IgD-negative memory B cell (primary cell): ENCODE data around the gene WBP11. TPM values are rescaled to one million over a fixed set of nuclear protein-coding genes. Genes with fewer than 3 reads are reported as not detected.

Experiments
- H3K27ac Mint-ChIP-seq, 3 donors: one replicate each; pipeline ENCODE4 v1.8.0; 2020 to 2022; ENCODE audit warnings: mild to moderate bottlenecking in 3 of 3, mixed read lengths in 3 of 3, moderate library complexity in 1 of 3
- H3K27me3 Mint-ChIP-seq: one replicate; pipeline ENCODE4 v1.8.0; 2021; ENCODE audit warnings: mixed read lengths
- H3K36me3 Mint-ChIP-seq: one replicate; pipeline ENCODE4 v1.8.0; 2020; ENCODE audit warnings: mild to moderate bottlenecking, mixed read lengths
- H3K4me1 Mint-ChIP-seq, 3 donors: one replicate each; pipeline ENCODE4 v1.8.0; 2020 to 2022; ENCODE audit warnings: mixed read lengths in 3 of 3, mild to moderate bottlenecking in 1 of 3
- H3K4me3 Mint-ChIP-seq, 4 donors: one replicate each; pipeline ENCODE4 v1.8.0; 2020 to 2022; ENCODE audit warnings: mild to moderate bottlenecking in 4 of 4, mixed read lengths in 4 of 4, moderate library complexity in 3 of 4
- H3K9me3 Mint-ChIP-seq, 3 donors: one replicate each; pipeline ENCODE4 v1.8.0; 2020 to 2021; ENCODE audit warnings: mixed read lengths in 3 of 3, mild to moderate bottlenecking in 1 of 3
- polyA plus RNA-seq: library from polyadenylated mRNA; unstranded; fragments of 300-500 nt; fragmentation: Illumina TruSeq; gene quantifications from one replicate; pipeline ENCODE4 v1.2.3, GENCODE V29; 2021

WBP11 gene
- polyA plus RNA-seq, 1 donor from 2014 or later, result 59.3 TPM

- no peaks in the 10 kb centered on the region for H3K27me3 Mint-ChIP-seq
- no peaks in the 10 kb centered on the region for H3K9me3 Mint-ChIP-seq
- peaks cover 11 to 22% (median 21%) of the 10 kb centered on the region in 3 donors for H3K4me1 Mint-ChIP-seq
- no peak overlapping the region for H3K4me3 Mint-ChIP-seq
- H3K27ac Mint-ChIP-seq, result no peak overlapping the region
- no peaks in the 10 kb centered on the region for H3K36me3 Mint-ChIP-seq
Observed at GRCh38 chr12:14802247-14802646, 1.0 kb downstream of the WBP11 start.

- Mint-ChIP-seq H3K4me1 (peaks cover 0 to 5% (median 3%) of the 10 kb centered on the region in 3 donors), H3K27ac (peak overlapping the region in 2 of 3 donors; percentile 62 to 82), H3K36me3 (peaks cover 3% of the 10 kb centered on the region), H3K4me3 (no peak overlapping the region), H3K9me3 (no peaks in the 10 kb centered on the region), H3K27me3 (no peaks in the 10 kb centered on the region)
Observed at GRCh38 chr12:14795028-14795448, 8.2 kb downstream of the WBP11 start.

GRCh38 chr12:14785568-14785967 lies 17.7 kb downstream of the WBP11 start:
- Mint-ChIP-seq H3K4me3 (no peak overlapping the region), H3K36me3 (no peaks in the 10 kb centered on the region), H3K4me1 (peaks cover 0 to 4% (median under 1%) of the 10 kb centered on the region in 3 donors), H3K9me3 (no peaks in the 10 kb centered on the region), H3K27me3 (no peaks in the 10 kb centered on the region), H3K27ac (no peak overlapping the region)

GRCh38 chr12:14784471-14784870 lies 18.8 kb downstream of the WBP11 start:
- no peaks in the 10 kb centered on the region for H3K9me3 Mint-ChIP-seq
- peaks cover 0 to 7% (median 2%) of the 10 kb centered on the region in 3 donors for H3K4me1 Mint-ChIP-seq
- H3K27me3 Mint-ChIP-seq, result no peaks in the 10 kb centered on the region
- no peaks in the 10 kb centered on the region for H3K36me3 Mint-ChIP-seq
- H3K4me3 Mint-ChIP-seq, result no peak overlapping the region
- H3K27ac Mint-ChIP-seq, result no peak overlapping the region

- Mint-ChIP-seq H3K27ac (peak overlapping the region in 1 of 3 donors; percentile 52), H3K4me1 (peaks cover 0 to 7% (median 2%) of the 10 kb centered on the region in 3 donors), H3K36me3 (no peaks in the 10 kb centered on the region), H3K9me3 (no peaks in the 10 kb centered on the region), H3K4me3 (no peak overlapping the region), H3K27me3 (no peaks in the 10 kb centered on the region)
Observed at GRCh38 chr12:14782756-14783155, 20.5 kb downstream of the WBP11 start.

- no peak overlapping the region for H3K27ac Mint-ChIP-seq
- no peaks in the 10 kb centered on the region for H3K36me3 Mint-ChIP-seq
- no peak overlapping the region for H3K4me3 Mint-ChIP-seq
- H3K9me3 Mint-ChIP-seq, result no peaks in the 10 kb centered on the region
- peaks cover 4 to 7% (median 5%) of the 10 kb centered on the region in 3 donors for H3K4me1 Mint-ChIP-seq
- H3K27me3 Mint-ChIP-seq, result no peaks in the 10 kb centered on the region
Observed at GRCh38 chr12:14781563-14781962, 21.7 kb downstream of the WBP11 start.

- Mint-ChIP-seq H3K27ac (no peak overlapping the region), H3K4me1 (peaks cover 7 to 14% (median 10%) of the 10 kb centered on the region in 3 donors), H3K9me3 (no peaks in the 10 kb centered on the region), H3K36me3 (no peaks in the 10 kb centered on the region), H3K4me3 (no peak overlapping the region), H3K27me3 (no peaks in the 10 kb centered on the region)
Observed at GRCh38 chr12:14780859-14781258, 22.4 kb downstream of the WBP11 start.

- Mint-ChIP-seq H3K27me3 (no peaks in the 10 kb centered on the region), H3K9me3 (no peaks in the 10 kb centered on the region), H3K4me1 (peaks cover 14 to 23% (median 20%) of the 10 kb centered on the region in 3 donors), H3K27ac (no peak overlapping the region), H3K4me3 (peak overlapping the region in 1 of 4 donors; percentile 36), H3K36me3 (no peaks in the 10 kb centered on the region)
Observed at GRCh38 chr12:14779834-14780233, 23.4 kb downstream of the WBP11 start.

GRCh38 chr12:14777271-14777670 lies 26.0 kb downstream of the WBP11 start:
- no peaks in the 10 kb centered on the region for H3K36me3 Mint-ChIP-seq
- no peaks in the 10 kb centered on the region for H3K9me3 Mint-ChIP-seq
- H3K27ac Mint-ChIP-seq, result peak overlapping the region in 1 of 3 donors; percentile 86
- no peaks in the 10 kb centered on the region for H3K27me3 Mint-ChIP-seq
- H3K4me1 Mint-ChIP-seq, result peaks cover 23 to 29% (median 27%) of the 10 kb centered on the region in 3 donors
- H3K4me3 Mint-ChIP-seq, result peak overlapping the region in 1 of 4 donors; percentile 95

- H3K9me3 Mint-ChIP-seq, result no peaks in the 10 kb centered on the region
- H3K36me3 Mint-ChIP-seq, result no peaks in the 10 kb centered on the region
- peak overlapping the region in 3 of 4 donors; percentile 10 to 95 (median 46) for H3K4me3 Mint-ChIP-seq
- H3K4me1 Mint-ChIP-seq, result peaks cover 23 to 34% (median 33%) of the 10 kb centered on the region in 3 donors
- H3K27me3 Mint-ChIP-seq, result no peaks in the 10 kb centered on the region
- H3K27ac Mint-ChIP-seq, result peak overlapping the region in 1 of 3 donors; percentile 86
Observed at GRCh38 chr12:14776236-14776961, 26.9 kb downstream of the WBP11 start.

- H3K27ac Mint-ChIP-seq, result peak overlapping the region; percentile 20 to 86 (median 79)
- H3K4me3 Mint-ChIP-seq, result peak overlapping the region; percentile 95 to 98 (median 98)
- H3K27me3 Mint-ChIP-seq, result no peaks in the 10 kb centered on the region
- peaks cover 29 to 37% (median 35%) of the 10 kb centered on the region in 3 donors for H3K4me1 Mint-ChIP-seq
- H3K9me3 Mint-ChIP-seq, result peaks cover 0 to 3% (median 0%) of the 10 kb centered on the region in 3 donors
- H3K36me3 Mint-ChIP-seq, result no peaks in the 10 kb centered on the region
Observed at GRCh38 chr12:14775636-14775980, 27.7 kb downstream of the WBP11 start.

GRCh38 chr12:14774906-14775635 lies 28.2 kb downstream of the WBP11 start:
- Mint-ChIP-seq H3K4me3 (peak overlapping the region; percentile 95 to 98 (median 98)), H3K36me3 (no peaks in the 10 kb centered on the region), H3K27ac (peak overlapping the region; percentile 79 to 96 (median 86)), H3K27me3 (no peaks in the 10 kb centered on the region), H3K9me3 (peaks cover 0 to 3% (median 0%) of the 10 kb centered on the region in 3 donors), H3K4me1 (peaks cover 29 to 34% (median 33%) of the 10 kb centered on the region in 3 donors)

- Mint-ChIP-seq H3K4me1 (peaks cover 29 to 34% (median 33%) of the 10 kb centered on the region in 3 donors), H3K27ac (peak overlapping the region; percentile 79 to 96 (median 86)), H3K27me3 (no peaks in the 10 kb centered on the region), H3K4me3 (peak overlapping the region; percentile 95 to 98 (median 98)), H3K36me3 (no peaks in the 10 kb centered on the region), H3K9me3 (peaks cover 0 to 3% (median 0%) of the 10 kb centered on the region in 3 donors)
Observed at GRCh38 chr12:14774074-14774905, 29.0 kb downstream of the WBP11 start.

- H3K4me1 Mint-ChIP-seq, result peaks cover 32 to 38% (median 37%) of the 10 kb centered on the region in 3 donors
- no peaks in the 10 kb centered on the region for H3K36me3 Mint-ChIP-seq
- peaks cover 0 to 3% (median 0%) of the 10 kb centered on the region in 3 donors for H3K9me3 Mint-ChIP-seq
- H3K4me3 Mint-ChIP-seq, result peak overlapping the region; percentile 95 to 98 (median 98)
- H3K27ac Mint-ChIP-seq, result peak overlapping the region; percentile 79 to 96 (median 86)
- no peaks in the 10 kb centered on the region for H3K27me3 Mint-ChIP-seq
Observed at GRCh38 chr12:14773685-14774073, 29.6 kb downstream of the WBP11 start.
